Right renal pelvis (tissue), 4 donors: ENCODE data around the gene MPPE1. TPM values are rescaled to one million over a fixed set of nuclear protein-coding genes. Genes with fewer than 3 reads are reported as not detected.
"Not testable (repeated sequence)": the region's sequence is repeated elsewhere in the genome, so short reads cannot be mapped to it uniquely, and the experiment has no call there.

Experiments
- DNase-seq, 4 donors: peaks; one replicate each; pipeline ENCODE4 v3.0.0-alpha.2; 2013; ENCODE audit warnings: low read depth in 4 of 4, low spot score in 3 of 4, missing footprints in 1 of 4
- polyA plus RNA-seq, 4 donors: library from polyadenylated mRNA; unstranded; fragments of 120-200 nt; gene quantifications; one replicate each; pipeline ENCODE4 v1.2.1, GENCODE V29; 2013; ENCODE audit not compliant: insufficient read length in 4 of 4

MPPE1 gene
- polyA plus RNA-seq, 4 donors, result 40.6 to 51.9 (median 43.8) TPM

DNA sequence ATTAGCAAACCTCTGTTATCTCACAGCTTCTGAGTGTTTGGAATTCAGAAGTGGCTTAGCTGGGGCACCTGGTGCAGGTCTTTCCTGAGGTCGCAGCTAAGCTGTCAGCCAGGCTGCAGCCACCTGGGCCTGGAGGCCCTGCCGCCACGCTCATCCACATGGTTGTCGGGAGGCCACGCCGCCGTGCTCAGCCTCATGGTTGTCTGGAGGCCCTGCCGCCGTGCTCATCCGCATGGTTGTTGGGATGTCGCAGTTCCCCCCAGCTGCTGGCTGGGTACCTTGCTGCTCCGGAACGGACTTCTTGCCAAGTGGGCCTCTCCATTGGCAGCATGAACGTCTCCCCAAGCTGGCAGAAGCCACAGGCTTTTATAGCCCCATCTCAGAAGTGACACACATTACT lies 24.3 kb upstream of the MPPE1 start:
- DNase-seq, result no peak

DNA sequence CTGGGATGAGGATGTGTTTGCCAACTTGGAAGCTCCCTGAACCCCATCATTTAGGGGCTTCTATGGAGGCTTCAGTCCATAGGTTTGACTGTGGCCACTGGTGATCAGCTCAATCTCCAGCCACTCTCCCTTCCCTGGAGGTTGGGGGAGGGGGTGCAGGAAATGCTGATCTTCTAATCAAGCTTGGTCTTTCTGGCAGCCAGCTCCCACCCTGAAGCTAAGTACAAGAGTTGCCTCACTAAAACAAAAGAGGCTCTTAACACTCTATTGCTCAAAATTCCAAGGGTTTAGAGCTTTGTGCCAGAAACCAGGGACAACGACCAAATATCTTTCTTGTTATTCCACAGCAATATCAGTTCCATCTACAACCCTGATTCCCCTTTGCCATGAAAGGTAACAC lies 19.4 kb upstream of the MPPE1 start:
- no peak for DNase-seq

DNA sequence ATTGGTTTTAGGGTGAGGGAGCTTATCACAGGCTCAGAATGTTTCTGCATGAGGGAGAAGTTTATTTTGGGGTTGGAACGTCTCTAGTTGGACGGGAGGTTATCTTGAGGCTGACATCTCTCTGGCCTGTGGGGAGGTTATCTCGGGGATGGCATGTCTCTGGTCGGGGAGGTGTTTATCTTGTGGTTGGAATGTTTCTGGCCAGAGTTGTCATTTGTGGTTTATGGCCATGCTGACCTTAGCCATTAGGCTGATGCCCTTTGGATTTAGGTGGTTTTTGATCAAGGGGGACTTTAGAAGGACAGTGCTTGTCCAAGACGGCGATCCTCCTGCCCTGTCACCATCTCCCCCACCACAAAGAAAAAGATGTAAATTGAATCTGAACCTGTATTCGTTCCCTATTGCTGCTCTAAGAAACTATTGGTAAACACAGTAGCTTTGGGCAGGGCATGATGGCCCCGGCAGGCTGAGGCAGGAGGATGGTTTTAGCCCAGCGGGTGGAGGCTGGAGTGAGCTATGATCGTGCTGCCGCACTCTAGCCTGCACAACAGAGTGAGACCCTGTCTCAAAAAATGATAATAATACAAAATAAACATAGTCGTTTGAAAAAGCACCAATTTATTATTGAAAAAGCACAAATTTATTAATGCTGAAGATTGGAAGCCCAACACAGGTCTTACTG lies 17.8 kb upstream of the MPPE1 start:
- no peak for DNase-seq

DNA sequence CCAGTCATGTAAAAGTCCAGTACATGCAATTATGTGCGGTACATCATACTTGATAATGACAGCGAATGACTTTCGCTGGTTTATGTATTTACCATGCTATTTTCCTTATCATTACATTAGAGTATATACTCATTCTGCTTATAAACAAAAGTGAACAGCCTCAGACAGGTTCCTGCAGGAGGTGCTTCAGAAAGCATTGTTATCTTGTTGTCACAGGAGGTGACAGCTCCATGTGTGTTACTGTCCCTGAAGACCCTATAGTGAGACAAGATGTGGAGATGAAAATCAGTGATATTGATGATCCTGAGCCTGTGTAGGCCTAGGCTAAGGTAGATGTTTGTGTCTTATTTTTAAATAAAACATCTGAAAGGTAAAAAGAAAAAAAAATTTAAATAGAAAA lies 15.3 kb upstream of the MPPE1 start:
- no peak for DNase-seq

DNA sequence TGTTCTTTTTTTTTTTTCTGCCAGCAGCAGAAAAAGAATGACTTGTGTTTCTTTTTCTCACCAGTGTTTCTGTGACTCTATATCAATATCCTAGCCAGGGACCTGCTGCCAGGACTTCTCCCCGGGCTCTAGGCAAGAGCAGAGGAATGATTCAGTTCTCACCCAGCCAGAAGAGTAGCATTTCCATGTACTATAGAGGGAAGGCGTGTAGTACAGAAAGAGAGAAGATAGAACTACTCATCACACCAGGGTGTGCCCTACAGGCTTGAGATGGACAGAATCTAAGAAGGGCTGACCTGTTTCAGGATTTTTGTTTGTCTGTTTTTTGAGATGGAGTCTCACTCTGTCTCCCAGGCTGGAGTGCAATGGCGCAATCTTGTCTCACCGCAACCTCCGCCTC lies 11.4 kb upstream of the MPPE1 start:
- not testable (repeated sequence) for DNase-seq

DNA sequence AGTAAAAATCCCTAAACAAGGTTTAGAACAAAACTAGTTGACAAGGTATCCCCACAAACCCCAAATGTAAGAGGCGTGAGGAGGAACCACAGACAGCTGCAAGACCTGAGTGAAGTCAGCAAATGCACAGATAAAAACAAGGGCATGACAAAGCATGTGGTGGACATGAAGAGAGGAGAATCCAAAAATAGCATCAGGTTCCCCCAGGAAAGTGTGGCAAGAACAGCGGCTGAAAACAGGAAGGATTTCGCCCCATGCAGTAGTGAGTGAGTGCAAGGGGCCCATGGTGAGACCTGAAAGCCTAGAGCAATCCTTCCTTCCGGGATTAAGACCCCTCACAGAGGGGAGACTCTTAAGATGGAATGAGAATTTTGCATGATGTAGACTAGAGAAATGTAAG lies 8.8 kb upstream of the MPPE1 start:
- DNase-seq, result not testable (repeated sequence)

DNA sequence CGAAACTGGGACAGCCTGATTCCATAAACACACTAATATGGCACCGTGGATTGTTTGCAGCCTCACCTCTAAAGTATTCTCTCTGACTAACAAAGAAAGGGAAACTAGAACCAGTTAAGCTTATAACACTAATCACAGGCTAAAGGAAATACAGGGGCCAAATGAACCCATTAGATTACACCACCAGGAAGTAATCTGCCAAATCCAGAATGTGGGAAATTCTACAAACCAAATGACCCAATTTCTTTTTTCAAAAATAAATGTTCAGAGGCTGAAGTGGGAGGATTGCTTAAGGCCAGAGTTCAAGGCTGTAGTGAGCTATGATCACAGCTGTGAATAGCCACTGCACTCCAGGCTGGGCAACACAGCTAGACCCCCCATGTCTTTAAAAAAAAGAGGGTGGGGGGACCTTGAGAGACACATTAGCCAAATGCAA lies 1.5 kb upstream of the MPPE1 start:
- DNase-seq, result no peak

DNA sequence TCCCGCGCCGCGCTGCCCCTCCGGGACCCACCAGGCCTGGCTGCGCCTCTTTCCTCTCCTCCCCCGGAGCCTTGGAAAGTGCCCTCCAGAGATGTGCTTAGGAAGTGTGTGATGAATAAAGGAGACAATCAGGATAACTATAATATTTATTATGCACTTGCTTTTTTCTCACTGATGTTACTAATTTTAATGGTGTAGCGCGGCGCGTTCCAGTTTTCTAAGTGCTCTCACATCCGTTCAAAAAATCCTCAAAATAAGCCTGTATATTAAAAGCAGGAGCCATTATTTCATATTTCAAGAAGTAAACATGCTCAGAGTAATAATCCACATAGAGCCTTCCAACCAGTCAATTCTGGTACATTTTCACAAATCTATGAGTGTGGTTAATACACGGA lies 941 bp upstream of the MPPE1 start:
- no peak for DNase-seq

DNA sequence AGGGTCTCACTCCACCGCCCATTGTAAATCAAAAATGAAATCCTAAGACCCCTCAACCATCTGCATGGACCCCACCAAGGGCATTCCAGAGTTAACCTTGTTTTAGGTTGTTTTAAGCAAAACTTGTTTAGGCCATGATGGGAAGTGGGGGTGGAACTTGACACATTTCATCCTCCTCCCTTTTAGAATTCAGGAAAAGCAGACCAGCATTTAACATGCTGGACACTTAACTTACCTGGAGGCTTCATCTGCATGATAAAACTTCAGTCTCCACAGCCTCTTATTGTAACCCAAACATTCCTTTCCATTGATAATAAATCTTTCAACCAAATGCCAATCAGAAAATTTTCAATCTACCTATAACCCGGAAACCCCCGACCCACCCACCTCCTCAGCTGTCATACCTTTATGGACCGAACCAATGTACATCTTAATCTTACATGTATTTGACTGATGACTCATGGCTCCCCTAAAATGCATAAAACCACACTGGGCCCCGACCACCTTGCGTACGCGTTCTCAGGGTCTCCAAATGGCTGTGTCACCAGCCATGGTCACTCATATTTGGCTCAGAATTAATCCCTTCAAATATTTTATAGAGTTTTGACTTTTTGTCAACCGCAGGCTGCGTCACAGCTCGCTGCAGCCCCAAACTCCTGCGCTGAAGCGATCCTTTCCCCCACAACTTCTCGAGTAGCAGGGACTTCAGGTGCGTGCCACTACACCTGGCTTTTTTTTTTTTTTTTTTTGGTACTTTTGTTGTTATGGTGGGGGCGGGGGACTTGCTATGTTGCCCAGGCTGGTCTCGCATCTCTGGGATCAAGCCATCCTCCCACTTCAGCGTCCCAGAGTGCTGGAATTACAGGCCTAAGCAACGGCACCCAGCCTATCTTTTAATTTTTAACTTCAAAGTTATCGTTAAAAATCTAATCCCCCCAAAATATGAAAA lies 917 bp downstream of the MPPE1 start:
- no peak for DNase-seq

DNA sequence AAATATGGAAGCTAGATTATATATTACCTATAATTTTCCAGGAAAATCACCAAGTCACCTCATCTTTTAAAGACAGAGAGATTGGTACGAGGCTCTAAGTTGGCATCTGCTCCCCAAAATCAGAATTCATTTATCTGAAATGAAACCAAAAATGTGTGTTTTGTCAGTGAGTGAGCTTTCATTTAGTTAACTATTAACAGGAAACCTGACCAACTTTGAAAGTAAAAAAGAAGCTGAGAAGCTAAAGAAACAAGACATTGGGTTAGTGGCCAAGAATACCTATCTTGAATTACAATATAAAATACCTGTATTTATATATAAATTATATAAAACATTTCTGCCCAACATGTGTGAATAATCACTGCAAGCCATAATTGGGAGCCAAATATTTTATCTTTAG lies 1.9 kb downstream of the MPPE1 start:
- DNase-seq, result no peak

DNA sequence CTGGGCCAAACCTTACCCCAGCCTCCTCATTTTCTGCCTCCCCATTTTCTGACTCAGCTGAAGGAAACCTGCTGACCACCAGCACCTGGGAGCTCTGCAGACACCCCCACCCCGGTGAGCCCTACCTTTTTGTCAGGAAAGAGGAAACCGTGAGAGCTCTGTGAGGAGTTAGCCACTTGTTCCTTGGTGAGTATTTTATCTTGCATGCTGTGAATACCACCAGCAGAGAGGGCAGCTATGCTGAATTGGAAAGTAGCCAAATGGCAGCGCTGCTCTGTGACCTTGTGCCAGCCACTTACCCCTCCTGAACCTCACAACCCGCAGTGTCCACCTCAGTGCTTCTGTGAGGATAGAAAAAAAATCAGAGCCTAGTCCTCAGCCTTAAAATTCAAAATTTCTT lies 2.5 kb downstream of the MPPE1 start:
- DNase-seq, result no peak

DNA sequence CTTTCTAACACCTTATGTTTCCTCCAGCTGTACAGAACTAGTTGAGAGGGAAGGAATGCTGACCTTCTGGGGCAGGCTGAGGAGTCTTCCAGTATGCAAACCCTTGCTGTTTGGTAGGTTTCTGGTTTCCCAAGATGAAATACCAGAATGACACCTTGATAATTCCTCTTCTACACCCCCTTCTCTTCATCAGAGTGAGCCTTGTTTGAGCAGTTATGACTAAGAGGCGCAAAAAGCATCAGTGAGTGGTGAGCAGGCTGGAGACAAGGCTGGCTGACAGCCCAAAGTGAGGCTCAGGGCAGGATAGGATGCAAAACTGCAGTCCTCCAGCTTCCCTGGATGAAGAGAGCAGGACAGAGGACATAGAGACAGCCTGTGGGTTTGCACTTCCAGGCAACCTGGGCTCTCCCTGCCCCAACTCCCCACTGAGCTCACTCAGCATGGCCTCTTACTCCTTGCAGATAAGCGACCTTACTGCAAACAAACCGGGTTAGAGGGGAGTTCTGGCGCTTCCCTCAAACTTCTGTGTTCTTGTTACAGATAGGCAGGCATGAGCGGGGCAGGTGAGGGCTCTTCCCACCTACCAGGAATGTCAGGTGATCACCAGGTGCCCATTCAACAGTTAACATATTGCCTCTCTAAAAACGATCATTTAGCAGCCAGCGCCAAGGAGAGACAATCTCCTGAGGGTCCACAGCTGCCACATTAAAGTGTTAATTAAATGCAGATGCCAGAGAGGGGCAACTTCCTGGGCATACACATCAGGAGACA lies 5.4 kb downstream of the MPPE1 start:
- no peak for DNase-seq

DNA sequence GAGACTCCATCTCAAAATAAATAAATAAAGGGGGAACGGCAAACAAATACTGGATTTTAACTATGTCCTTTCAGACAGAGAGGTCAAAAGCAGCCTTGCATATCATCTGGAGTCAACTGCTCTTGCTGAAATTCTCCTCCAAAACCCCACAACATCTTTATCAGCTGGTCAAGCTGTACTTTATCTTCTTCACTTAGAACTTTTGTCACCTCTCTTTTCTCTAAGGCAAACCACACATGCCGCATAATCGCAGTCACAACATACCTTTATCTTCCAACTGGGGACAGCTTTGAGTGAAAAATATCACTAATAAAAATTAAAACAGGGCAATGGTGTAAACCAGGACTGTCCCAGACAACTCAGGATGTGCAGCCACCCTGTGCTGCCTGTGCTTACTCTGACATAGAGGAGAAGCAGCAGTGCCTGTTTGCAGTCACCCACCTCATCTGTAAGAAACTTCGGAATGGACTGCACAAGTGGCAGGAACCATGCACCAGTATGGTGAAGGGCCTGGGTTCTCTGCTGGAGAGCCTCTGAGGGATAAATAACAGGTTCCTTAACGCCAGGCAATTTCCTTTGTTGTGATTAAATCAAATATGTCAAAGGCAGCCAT lies 6.2 kb downstream of the MPPE1 start:
- no peak for DNase-seq

DNA sequence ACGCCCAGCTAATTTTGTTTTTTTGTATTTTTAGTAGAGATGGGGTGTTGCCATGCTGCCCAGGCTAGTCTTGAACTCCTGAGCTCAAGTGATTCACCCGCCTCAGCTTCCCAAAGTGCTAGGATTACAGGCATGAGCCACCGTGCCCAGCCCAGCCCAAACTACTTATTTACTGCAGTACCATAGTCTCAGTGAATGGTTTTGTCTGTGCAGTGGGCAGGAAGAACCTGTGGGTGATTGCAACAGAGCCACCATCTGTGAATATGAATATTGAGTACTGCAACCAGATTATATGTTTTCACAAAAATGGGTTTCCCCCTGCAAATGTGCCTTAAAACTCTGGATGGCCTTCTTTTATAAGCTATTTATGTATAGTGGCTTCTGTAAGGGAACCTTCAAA lies 9.1 kb downstream of the MPPE1 start:
- DNase-seq, result no peak

DNA sequence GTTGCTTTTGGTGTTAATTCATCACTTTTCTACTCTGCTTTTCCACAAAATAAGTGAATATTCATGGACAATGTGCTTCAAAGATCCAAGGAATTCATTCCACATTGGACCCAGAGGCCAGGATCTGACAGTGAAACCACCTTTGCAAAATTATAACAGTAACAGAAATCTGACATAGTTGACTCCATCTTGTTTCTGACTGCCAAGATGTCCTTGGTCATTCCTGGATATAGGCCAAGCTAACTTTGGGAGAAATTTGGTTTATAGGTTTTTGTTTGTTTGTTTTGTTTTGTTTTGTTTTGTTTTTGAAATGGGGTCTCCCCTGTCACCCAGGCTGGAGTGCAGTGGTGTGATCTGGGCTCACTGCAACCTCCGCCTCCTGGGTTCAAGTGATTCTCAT lies 10.3 kb downstream of the MPPE1 start:
- DNase-seq, result no peak

DNA sequence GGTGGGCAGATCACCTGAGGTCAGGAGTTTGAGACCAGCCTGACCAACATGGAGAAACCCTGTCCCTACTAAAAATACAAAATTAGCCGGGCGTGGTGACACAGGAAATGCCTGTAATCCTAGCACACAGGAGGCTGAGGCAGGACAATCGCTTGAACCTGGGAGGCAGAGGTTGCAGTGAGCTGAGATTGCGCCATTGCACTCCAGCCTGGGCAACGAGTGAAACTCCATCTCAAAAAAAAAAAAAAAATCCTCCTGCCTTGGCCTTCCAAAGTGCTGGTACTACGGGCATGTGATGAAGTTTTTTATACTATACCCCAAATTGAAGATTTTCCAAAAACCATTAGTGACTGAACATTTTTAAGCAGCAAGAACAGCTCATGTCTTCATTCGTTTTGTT lies 15.7 kb downstream of the MPPE1 start:
- not testable (repeated sequence) for DNase-seq

DNA sequence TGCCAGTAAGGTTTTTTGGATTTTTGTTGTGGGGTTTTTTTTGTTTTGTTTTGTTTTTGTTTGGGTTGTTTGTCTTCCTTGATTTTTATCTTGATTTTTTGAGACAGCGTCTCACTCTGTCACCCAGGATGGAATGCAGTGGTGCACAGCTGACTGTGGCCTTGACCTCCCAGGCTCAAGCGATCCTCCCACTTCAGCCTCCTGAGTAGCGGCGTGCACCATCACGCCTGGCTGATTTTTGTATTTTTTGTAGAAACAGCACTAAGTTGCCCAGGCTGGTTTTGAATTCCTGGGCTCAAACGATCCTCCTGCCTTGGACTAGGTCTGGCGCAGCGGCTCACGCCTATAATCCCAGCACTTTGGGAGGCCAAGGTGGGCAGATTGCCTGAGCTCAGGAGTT lies 16.4 kb downstream of the MPPE1 start:
- no peak for DNase-seq

DNA sequence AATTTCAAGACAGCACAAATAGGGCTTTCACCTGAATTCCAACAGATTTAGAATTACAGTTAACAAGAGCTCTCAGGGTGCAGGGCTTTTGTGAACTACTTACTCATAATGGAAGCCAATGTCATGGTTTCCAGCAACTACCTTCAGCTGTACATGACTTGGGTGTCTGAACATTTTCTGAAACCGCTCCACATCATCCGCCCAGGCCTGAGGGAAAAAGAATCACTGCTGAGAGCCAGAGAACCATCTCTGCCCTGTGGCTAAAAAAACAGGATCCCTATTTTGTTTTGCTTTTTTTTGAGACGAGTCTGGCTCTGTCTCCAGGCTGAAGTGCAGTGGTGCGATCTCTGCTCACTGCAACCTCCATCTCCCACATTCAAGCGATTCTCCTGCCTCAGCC lies 18.8 kb downstream of the MPPE1 start:
- no peak for DNase-seq

DNA sequence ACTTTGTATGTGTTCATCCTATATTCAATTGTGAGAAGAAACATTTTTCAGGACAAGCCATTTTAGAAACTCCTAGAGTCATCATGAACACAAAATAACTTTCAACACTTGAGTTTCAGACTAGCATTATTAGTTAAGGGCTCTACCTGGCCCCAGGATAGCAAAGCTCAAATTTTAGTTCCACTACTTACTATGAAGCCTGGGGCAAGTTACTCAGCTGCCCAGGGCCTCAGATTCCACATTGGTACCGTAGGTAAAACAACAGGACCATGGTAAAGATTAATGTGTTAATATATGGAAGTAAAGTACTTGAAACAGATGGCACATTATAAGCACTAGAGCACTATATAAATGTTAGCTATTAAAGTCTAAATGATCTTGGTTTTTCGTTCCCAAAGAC lies 19.4 kb downstream of the MPPE1 start:
- no peak for DNase-seq

DNA sequence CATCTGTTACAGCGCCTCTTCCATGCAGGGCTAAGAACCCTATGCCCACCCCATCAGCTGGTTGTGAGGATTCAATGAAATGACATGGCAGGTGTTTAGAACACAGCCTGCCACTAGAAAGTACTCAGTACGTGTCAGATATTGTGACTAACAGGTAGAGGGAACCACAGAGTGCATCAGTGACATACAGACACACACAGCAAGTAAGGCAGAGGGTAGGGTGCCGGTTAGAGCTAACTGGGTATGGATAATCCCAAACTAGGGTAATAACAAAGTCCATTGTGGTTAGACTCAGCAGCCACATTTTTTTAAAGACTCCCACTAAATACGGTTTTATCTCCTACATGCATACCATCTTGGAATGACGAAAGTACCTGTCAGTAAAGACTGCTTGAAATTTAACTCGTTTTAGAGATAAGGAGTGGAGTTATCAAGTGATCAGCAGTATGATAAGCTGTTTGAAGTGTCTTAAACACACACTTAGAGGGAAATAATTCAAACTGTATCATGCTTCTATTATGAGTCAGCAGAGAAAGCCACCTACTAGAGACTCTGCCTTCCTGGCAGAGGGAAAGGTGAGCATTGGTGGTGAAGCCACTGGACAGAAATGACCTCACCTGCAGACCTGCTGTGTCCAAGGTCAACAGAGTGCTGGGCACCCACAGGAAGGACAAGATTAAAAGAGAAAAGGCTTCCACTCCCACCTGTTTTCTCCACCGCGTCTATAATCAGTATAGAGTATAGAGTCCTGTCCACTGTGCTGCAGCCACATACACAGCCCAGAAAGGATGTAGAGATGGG lies 20.6 kb downstream of the MPPE1 start:
- DNase-seq, result no peak
